Endothelial cell of umbilical vein (primary cell): ENCODE measurements around the gene DGKH.

Source experiments
- EZH2 ChIP-seq: IDR thresholded peaks from 2 replicates; pipeline ENCODE4 v1.6.1; 2012; ENCODE audit warnings: borderline replicate concordance, low read depth, mild to moderate bottlenecking, moderate library complexity, low read length, inconsistent platforms; ENCODE audit not compliant: severe bottlenecking
- MYC ChIP-seq: IDR thresholded peaks from one replicate; pipeline ENCODE4 v1.6.1; 2011; ENCODE audit warnings: mild to moderate bottlenecking, low read depth, low read length
- TF ChIP-seq, protein P1 (sequence below), 2 donors: IDR thresholded peaks; 1 replicate in 1 of 2; 2 replicates in 1 of 2; pipeline ENCODE4 v1.5.1; 2011; ENCODE audit warnings: low read length in 2 of 2, mild to moderate bottlenecking in 2 of 2, moderate library complexity in 2 of 2, control low read depth in 1 of 2, inconsistent platforms in 1 of 2, low read depth in 1 of 2; ENCODE audit not compliant: insufficient read depth in 1 of 2; ENCODE audit errors: extremely low read depth in 1 of 2

DNA sequence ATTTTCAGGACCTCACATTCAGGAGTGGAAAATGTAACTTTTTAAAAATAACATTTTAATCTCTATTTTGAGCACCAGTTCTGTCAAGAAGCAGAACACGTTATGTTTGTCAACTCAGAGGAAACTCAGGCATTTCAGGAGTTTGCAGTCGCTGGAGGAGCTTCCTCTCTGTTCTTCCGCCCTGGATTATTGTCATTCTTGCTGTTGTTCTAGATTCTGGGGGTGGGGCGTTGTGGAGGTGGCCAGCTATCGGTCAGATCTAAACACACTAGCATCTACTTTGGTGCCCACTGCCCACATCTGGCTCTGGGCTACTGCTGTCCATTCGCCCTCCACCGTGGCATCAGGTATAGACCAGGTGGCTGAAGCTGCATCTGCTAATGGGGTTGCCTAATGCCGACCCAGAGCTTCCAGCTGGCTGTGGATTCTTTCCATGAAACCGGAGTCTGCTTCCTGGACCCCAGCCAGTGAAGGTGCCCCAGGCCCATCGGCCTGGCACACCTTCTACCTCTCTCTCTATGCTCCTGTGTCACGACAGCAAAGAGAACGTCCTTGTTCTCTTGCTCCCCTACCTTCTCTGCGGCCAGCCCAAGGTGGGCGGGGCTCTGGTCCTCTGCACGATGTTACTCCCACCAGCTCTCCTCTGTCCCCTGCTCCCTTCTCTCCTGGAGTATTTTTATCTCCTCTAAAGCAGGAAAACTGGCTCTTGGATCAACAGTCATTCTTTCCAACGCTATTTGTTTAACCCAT, 36.7 kb upstream of the DGKH start:
- TF ChIP-seq EZH2 (no peak), MYC (no peak)
- TF ChIP-seq, protein P1, sequence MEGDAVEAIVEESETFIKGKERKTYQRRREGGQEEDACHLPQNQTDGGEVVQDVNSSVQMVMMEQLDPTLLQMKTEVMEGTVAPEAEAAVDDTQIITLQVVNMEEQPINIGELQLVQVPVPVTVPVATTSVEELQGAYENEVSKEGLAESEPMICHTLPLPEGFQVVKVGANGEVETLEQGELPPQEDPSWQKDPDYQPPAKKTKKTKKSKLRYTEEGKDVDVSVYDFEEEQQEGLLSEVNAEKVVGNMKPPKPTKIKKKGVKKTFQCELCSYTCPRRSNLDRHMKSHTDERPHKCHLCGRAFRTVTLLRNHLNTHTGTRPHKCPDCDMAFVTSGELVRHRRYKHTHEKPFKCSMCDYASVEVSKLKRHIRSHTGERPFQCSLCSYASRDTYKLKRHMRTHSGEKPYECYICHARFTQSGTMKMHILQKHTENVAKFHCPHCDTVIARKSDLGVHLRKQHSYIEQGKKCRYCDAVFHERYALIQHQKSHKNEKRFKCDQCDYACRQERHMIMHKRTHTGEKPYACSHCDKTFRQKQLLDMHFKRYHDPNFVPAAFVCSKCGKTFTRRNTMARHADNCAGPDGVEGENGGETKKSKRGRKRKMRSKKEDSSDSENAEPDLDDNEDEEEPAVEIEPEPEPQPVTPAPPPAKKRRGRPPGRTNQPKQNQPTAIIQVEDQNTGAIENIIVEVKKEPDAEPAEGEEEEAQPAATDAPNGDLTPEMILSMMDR (IDR thresholded peaks at IDR 0.05; ENCODE audit: extremely low read depth in 1 of 2, insufficient read depth in 1 of 2, low read depth in 1 of 2, low read length in 2 of 2), result no peak
